ENCODE results near the gene ADGRG1. TPM values are rescaled to one million over a fixed set of nuclear protein-coding genes. Genes with fewer than 3 reads are reported as not detected.

The ADGRG1 gene
- polyA plus RNA-seq, 1 experiment: 1.1 TPM

DNA sequence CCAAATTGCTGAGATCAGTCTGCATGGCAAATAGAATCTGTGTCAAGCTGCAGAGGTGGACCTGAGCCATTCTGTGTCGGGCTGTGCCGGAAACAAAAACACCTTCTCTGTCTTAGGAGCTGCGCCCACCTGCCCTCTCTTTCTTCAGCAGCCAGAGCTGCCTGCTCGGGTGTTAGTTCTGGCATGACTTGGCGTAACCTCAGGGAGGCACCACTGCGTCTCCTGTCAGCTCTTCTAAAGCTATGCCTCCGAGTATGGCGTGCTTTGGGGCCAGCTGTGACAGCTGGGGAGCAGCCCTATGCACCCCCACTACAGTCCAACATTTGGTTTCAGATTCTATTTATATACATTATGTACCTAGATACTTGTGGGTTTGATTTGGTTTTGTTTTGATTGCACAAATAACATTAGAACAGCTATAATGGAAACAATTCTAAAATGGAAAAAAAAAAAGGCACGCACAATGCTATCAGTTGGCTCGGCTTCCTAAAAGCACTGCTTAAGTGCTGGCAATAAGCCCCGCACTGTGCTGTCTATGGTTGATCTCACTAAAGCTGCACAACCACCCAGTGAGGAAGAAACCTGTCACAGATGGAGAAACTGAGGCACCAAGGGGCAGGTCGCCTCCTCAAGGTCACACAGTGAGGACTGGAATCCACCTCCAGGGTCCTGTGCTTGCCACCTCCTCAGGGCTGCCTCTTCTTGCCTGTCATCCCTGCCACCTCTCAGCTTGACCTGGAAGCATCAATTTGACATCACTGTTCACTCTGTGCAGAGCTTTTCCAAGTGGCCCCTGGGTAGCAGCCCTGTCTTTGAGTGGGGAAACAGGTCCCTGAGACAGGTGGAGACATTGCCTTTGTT lies 18.7 kb upstream of the ADGRG1 start:
- peaks cover 9% of the 10 kb centered on the region for H3K27me3 ChIP-seq (ENCODE audit: control insufficient read depth, insufficient read depth, low read length)
- DNase-seq (ENCODE audit: low read depth): no peak
- ChIA-PET POLR2A (no interaction called here), CTCF (interaction anchor here (0.6 to 5.0 kb wide), 8 partner anchors 9 to 39 kb away, joined by 3 to 29 read pairs (median 6); no protein-coding TSS in a partner anchor)
- TF ChIP-seq, protein P1, sequence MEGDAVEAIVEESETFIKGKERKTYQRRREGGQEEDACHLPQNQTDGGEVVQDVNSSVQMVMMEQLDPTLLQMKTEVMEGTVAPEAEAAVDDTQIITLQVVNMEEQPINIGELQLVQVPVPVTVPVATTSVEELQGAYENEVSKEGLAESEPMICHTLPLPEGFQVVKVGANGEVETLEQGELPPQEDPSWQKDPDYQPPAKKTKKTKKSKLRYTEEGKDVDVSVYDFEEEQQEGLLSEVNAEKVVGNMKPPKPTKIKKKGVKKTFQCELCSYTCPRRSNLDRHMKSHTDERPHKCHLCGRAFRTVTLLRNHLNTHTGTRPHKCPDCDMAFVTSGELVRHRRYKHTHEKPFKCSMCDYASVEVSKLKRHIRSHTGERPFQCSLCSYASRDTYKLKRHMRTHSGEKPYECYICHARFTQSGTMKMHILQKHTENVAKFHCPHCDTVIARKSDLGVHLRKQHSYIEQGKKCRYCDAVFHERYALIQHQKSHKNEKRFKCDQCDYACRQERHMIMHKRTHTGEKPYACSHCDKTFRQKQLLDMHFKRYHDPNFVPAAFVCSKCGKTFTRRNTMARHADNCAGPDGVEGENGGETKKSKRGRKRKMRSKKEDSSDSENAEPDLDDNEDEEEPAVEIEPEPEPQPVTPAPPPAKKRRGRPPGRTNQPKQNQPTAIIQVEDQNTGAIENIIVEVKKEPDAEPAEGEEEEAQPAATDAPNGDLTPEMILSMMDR (IDR thresholded peaks at IDR 0.05; ENCODE audit: insufficient read depth, low read depth, low read length): no peak
- no peak overlapping the region for H3K4me3 ChIP-seq (ENCODE audit: low read depth, low read length)
- no peaks in the 10 kb centered on the region for H3K36me3 ChIP-seq (ENCODE audit: control insufficient read depth, insufficient read depth, low read length)

DNA sequence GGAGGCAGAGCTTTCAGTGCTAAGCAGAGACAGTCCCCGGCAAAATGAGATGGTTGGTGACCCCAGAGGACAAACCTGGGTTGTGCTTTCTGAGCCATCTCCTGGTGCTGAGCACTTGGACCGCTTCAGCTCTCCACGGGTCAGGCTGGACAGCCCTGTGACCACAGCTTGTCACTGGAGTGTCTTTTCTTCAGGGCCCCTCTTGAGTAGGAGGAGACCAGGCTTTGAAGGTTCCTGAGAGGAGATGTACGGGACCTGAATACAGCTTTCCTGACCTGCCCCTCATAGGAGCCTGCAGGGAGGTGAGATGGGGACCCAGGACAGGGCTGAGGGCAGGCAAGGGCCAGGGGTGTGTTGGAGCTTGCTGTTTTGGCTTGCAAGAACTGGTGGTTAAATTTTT lies 17.8 kb upstream of the ADGRG1 start:
- H3K4me3 ChIP-seq (ENCODE audit: low read depth, low read length): no peak overlapping the region
- no peak for DNase-seq (ENCODE audit: low read depth)
- POLR2A ChIA-PET: no interaction called here
- TF ChIP-seq, protein P1 (IDR thresholded peaks at IDR 0.05; ENCODE audit: insufficient read depth, low read depth, low read length): no peak
- CTCF ChIA-PET: interaction anchor here (1.6 to 5.0 kb wide), 5 partner anchors 11 to 38 kb away, joined by 7 to 29 read pairs (median 9); no protein-coding TSS in a partner anchor
- H3K27me3 ChIP-seq (ENCODE audit: control insufficient read depth, insufficient read depth, low read length): peaks cover 8% of the 10 kb centered on the region
- H3K36me3 ChIP-seq (ENCODE audit: control insufficient read depth, insufficient read depth, low read length): no peaks in the 10 kb centered on the region

DNA sequence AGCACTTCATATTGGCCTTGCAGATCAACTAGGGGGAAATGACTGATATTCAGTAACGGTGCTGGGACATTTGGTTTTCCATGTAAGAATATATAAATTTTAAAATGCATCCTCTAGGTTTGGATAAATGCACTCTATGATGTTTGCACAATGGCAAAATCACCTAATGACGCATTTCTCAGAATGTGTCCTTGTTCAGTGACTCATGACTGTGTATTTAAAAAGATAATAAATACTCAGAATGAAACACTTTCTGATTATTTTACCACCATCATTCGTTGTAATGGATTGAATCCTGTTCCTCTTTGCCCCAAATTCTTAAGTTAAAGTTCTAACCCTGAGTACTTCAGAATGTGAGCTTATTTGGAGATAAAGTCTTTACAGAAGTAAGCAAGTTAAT lies 17.2 kb upstream of the ADGRG1 start:
- TF ChIP-seq, protein P1 (IDR thresholded peaks at IDR 0.05; ENCODE audit: insufficient read depth, low read depth, low read length): no peak
- POLR2A ChIA-PET: no interaction called here
- Histone ChIP-seq H3K36me3 (ENCODE audit: control insufficient read depth, insufficient read depth, low read length) (no peaks in the 10 kb centered on the region), H3K4me3 (ENCODE audit: low read depth, low read length) (no peak overlapping the region), H3K27me3 (ENCODE audit: control insufficient read depth, insufficient read depth, low read length) (peaks cover 8% of the 10 kb centered on the region)
- DNase-seq (ENCODE audit: low read depth): no peak
- CTCF ChIA-PET: interaction anchor here (1.6 to 5.0 kb wide), 5 partner anchors 12 to 37 kb away, joined by 7 to 29 read pairs (median 9); no protein-coding TSS in a partner anchor

DNA sequence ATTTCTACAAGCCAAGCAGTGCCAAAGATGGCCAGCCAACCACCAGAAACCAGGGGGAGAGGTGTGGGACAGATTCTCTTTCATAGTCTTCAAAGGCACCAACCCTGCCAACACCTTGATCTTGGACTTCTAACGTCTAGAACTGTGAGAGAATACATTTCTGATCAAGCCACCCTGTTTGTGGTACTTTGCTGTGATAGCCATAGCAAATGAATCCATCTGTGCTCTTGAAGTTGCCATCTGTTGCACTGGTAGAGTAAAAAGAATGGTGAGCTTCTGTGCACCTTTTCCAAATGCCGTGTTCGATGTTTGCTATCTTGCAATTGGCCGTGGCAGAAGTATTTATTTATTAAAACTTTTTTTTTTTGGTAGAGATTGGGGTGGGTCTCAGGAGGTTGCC lies 16.7 kb upstream of the ADGRG1 start:
- Histone ChIP-seq H3K4me3 (ENCODE audit: low read depth, low read length) (no peak overlapping the region), H3K36me3 (ENCODE audit: control insufficient read depth, insufficient read depth, low read length) (no peaks in the 10 kb centered on the region), H3K27me3 (ENCODE audit: control insufficient read depth, insufficient read depth, low read length) (peaks cover 8% of the 10 kb centered on the region)
- CTCF ChIA-PET: interaction anchor here (1.6 to 5.0 kb wide), 4 partner anchors 12 to 37 kb away, joined by 7 to 29 read pairs (median 8); no protein-coding TSS in a partner anchor
- POLR2A ChIA-PET: no interaction called here
- no peak for DNase-seq (ENCODE audit: low read depth)
- TF ChIP-seq, protein P1 (IDR thresholded peaks at IDR 0.05; ENCODE audit: insufficient read depth, low read depth, low read length): no peak

DNA sequence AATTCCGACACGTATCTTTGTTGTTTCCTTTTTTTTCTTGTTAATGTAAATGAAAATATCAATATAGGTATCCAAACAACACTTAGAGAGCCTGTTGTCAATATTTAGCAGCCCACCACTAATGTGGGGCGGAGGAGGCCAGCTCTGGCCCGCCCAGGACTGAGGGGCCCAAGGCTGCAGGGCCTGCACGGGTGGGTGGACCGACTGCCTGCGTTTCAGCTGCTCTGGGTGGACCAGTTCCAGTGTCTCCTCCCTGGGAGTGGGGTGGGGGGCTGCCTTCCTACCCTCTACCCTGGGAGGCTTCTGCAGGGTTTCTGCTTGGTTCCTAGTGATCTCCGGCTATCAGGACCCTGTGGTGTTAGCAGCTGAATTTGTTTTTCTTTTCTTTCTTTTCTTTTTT lies 15.9 kb upstream of the ADGRG1 start:
- Histone ChIP-seq H3K27me3 (ENCODE audit: control insufficient read depth, insufficient read depth, low read length) (peaks cover 8% of the 10 kb centered on the region), H3K36me3 (ENCODE audit: control insufficient read depth, insufficient read depth, low read length) (no peaks in the 10 kb centered on the region), H3K4me3 (ENCODE audit: low read depth, low read length) (no peak overlapping the region)
- ChIA-PET POLR2A (no interaction called here), CTCF (no interaction called here)
- TF ChIP-seq, protein P1 (IDR thresholded peaks at IDR 0.05; ENCODE audit: insufficient read depth, low read depth, low read length): no peak
- no peak for DNase-seq (ENCODE audit: low read depth)

Data from BJ (cell line).